AG04450 (cell line): ENCODE measurements around the gene DGKZ. TPM values are rescaled to one million over a fixed set of nuclear protein-coding genes. Genes with fewer than 3 reads are reported as not detected.

ENCODE experiments used
- CTCF ChIA-PET: fragments of 300-600, 350-600 bp; formaldehyde crosslinking; extraction: SDS; loops from one replicate; lab custom pipeline; 2022; ENCODE audit warnings: antibody characterized with exemption, inconsistent platforms; lab: Charles Lee
- POLR2A ChIA-PET: fragments of 350-600 bp; formaldehyde crosslinking; extraction: SDS; loops from one replicate; lab custom pipeline; 2021; ENCODE audit warnings: antibody characterized with exemption, inconsistent platforms; lab: Yijun Ruan, JAX
- DNase-seq: peaks from one replicate; pipeline ENCODE4 v3.0.0-alpha.2; 2011; ENCODE audit warnings: low read depth, low spot score
- H3K27ac ChIP-seq: one replicate; pipeline ENCODE4 v1.5.1; 2012; ENCODE audit warnings: low read depth, low read length, control low read depth
- H3K27me3 ChIP-seq: one replicate; pipeline ENCODE4 v1.6.0; 2012; ENCODE audit warnings: low read length; ENCODE audit not compliant: control insufficient read depth, insufficient read depth
- H3K4me3 ChIP-seq: 2 replicates; pipeline ENCODE4 v1.5.1; 2011; ENCODE audit warnings: mild to moderate bottlenecking, low read depth, low read length, control low read depth
- H3K9me3 ChIP-seq: 2 replicates; pipeline ENCODE4 v1.5.1; 2012; ENCODE audit warnings: low read length; ENCODE audit not compliant: control insufficient read depth, insufficient read depth
- CTCF ChIP-seq: IDR thresholded peaks from 2 replicates; pipeline ENCODE4 v1.5.1; 2011; ENCODE audit warnings: low read depth, low read length, control low read depth, inconsistent platforms
- polyA plus RNA-seq: library from polyadenylated mRNA; depleted of rRNA; stranded (reverse); fragments of >200 nt; gene quantifications from 2 replicates; pipeline ENCODE4 v1.2.3, GENCODE V29; 2011

Gene DGKZ
- polyA plus RNA-seq, 1 experiment, result 15.8 TPM

GRCh38 chr11:46410021-46410420 lies 62.8 kb downstream of the DGKZ start:
- no peak for DNase-seq
- H3K4me3 ChIP-seq, result no peak overlapping the region
- ChIA-PET POLR2A (interaction anchor here (0.6 kb wide), 1 partner anchor 186 kb away, joined by 5 read pairs; no protein-coding TSS in a partner anchor), CTCF (interaction anchor here (0.8 to 2.1 kb wide), 4 partner anchors 12 to 119 kb away, joined by 3 to 6 read pairs (median 4); no protein-coding TSS in a partner anchor)
- H3K27me3 ChIP-seq, result no peaks in the 10 kb centered on the region
- H3K9me3 ChIP-seq, result no peaks in the 10 kb centered on the region
- no peak overlapping the region for H3K27ac ChIP-seq
- peak; percentile 39 for TF ChIP-seq CTCF

GRCh38 chr11:46413760-46414465 lies 66.7 kb downstream of the DGKZ start:
- no peaks in the 10 kb centered on the region for H3K27me3 ChIP-seq
- no peaks in the 10 kb centered on the region for H3K9me3 ChIP-seq
- no peak overlapping the region for H3K27ac ChIP-seq
- no peak for TF ChIP-seq CTCF
- ChIA-PET POLR2A (interaction anchor here (0.9 kb wide), 1 partner anchor 10 kb away, joined by 3 read pairs; no protein-coding TSS in a partner anchor), CTCF (interaction anchor here (1.0 kb wide), 1 partner anchor 124 kb away, joined by 3 read pairs; no protein-coding TSS in a partner anchor)
- H3K4me3 ChIP-seq, result no peak overlapping the region
- no peak for DNase-seq

- no peak for TF ChIP-seq CTCF
- Histone ChIP-seq H3K9me3 (no peaks in the 10 kb centered on the region), H3K27ac (no peak overlapping the region), H3K4me3 (no peak overlapping the region), H3K27me3 (no peaks in the 10 kb centered on the region)
- ChIA-PET CTCF (no interaction called here), POLR2A (no interaction called here)
- no peak for DNase-seq
These were observed 67.2 kb downstream of the DGKZ start for GRCh38 chr11:46414466-46414796.

- no peak overlapping the region for H3K4me3 ChIP-seq
- H3K27ac ChIP-seq, result no peak overlapping the region
- ChIA-PET CTCF (no interaction called here), POLR2A (no interaction called here)
- TF ChIP-seq CTCF, result no peak
- H3K9me3 ChIP-seq, result no peaks in the 10 kb centered on the region
- no peaks in the 10 kb centered on the region for H3K27me3 ChIP-seq
- DNase-seq, result no peak
These were observed 67.6 kb downstream of the DGKZ start for GRCh38 chr11:46414879-46415278.

- H3K9me3 ChIP-seq, result no peaks in the 10 kb centered on the region
- CTCF ChIA-PET, result no interaction called here
- no peaks in the 10 kb centered on the region for H3K27me3 ChIP-seq
- DNase-seq, result no peak
- no peak for TF ChIP-seq CTCF
- no peak overlapping the region for H3K27ac ChIP-seq
- POLR2A ChIA-PET, result interaction anchor here (1.2 kb wide), 1 partner anchor 15 kb away, joined by 4 read pairs; no protein-coding TSS in a partner anchor
- no peak overlapping the region for H3K4me3 ChIP-seq
These were observed 70.4 kb downstream of the DGKZ start for GRCh38 chr11:46417711-46418110.
